ENCODE measurements around the gene CHKB.

The CHKB gene

GRCh38 chr22:50571264-50572175, 11.1 kb downstream of the CHKB start:
- FAIRE-seq = no peak

- FAIRE-seq = no peak
These were observed 11.8 kb downstream of the CHKB start for GRCh38 chr22:50570861-50571260.

GRCh38 chr22:50569896-50570535, 12.6 kb downstream of the CHKB start:
- FAIRE-seq = no peak

GRCh38 chr22:50569041-50569459, 13.6 kb downstream of the CHKB start:
- no peak for FAIRE-seq

- no peak for FAIRE-seq
These were observed 14.0 kb downstream of the CHKB start for GRCh38 chr22:50568626-50569025.

- no peak for FAIRE-seq
These were observed 14.9 kb downstream of the CHKB start for GRCh38 chr22:50567721-50568252.

GRCh38 chr22:50564289-50564688, 18.4 kb downstream of the CHKB start:
- FAIRE-seq = no peak

- no peak for FAIRE-seq
These were observed 19.1 kb downstream of the CHKB start for GRCh38 chr22:50563413-50564160.

- no peak for FAIRE-seq
These were observed 19.9 kb downstream of the CHKB start, which contains the start of gene SYCE3 for GRCh38 chr22:50562523-50563412. SYCE3 (minus strand) TSS chr22:50562919; CDS start chr22:50556405, 6,514 bp downstream.

GRCh38 chr22:50561401-50562358, 21.0 kb downstream of the CHKB start:
- no peak for FAIRE-seq

- FAIRE-seq = no peak
These were observed 22.6 kb downstream of the CHKB start for GRCh38 chr22:50560034-50560433.

- no peak for FAIRE-seq
These were observed 25.9 kb downstream of the CHKB start for GRCh38 chr22:50556703-50557102.

GRCh38 chr22:50553310-50553709, 29.3 kb downstream of the CHKB start:
- no peak for FAIRE-seq

GRCh38 chr22:50551160-50551752, 31.4 kb downstream of the CHKB start:
- no peak for FAIRE-seq

GRCh38 chr22:50550395-50550794, 32.3 kb downstream of the CHKB start:
- FAIRE-seq = no peak

GRCh38 chr22:50548921-50549790, 33.5 kb downstream of the CHKB start:
- no peak for FAIRE-seq

- no peak for FAIRE-seq
These were observed 34.4 kb downstream of the CHKB start for GRCh38 chr22:50548040-50548920.

All from endometrium (tissue), 2 donors.